NCI-H526 (cell line): Measurements from ENCODE around the gene PCSK5.

Experiments
- DNase-seq, 2 experiments: peaks; one replicate each; lab custom pipeline; 2025; lab: John Stamatoyannopoulos, UW

PCSK5 gene

DNA sequence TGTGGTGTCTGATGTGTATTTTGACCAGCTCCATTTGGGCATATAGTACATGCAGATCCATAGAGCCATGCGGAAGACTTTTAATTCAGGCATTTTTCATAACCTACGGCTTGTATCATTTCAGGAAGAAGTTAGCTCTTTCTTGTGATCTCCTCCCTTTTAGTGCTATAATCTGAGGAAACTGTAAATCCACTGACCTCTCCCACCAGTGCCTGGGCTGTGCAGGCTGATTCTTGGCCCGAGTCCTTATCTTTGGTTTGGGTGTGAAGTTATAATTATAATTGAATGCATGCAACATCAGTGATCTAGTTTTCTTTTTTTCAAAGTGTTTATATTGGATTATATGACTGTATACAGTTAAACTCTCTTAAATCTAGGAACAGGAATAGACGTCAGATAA, 247.9 kb downstream of the PCSK5 start:
- no peak for DNase-seq

DNA sequence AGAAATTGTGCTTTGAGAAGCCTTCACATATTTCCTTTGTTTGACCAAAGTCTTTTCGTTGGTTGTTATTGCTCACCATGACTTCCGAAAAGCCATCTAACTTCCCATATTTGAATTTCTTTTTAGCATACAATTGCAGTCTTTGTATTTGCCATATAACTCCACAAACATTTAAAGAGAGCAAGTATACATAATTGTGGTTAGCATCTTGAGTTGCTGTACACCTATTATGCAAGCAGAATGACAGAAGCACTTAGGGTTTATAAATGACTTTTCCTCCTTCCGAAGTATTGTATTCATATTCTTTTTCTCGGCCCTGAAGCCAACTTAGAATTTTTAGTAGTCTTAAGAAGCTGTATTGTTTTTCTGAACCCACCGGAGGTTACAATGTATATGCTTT, 253.4 kb downstream of the PCSK5 start:
- DNase-seq: no peak

DNA sequence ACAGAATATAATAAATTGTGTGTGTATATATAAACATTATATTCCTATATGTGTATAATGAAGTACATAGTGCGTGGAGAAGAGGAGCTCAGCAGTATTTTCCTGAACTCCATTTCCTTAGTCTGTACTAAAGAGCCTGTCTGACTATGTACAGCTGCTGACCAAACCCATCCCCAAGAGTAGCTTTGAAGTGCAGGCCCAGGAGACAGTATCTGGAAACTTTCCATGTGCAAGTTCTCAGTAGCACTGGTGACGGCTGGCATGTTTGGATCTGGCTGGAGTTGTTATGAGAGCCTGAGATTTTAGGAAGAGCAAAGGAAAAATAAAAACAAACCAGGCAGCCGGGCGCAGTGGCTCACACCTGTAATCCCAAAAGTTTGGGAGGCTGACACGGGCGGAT, 259.5 kb downstream of the PCSK5 start:
- no peak for DNase-seq

DNA sequence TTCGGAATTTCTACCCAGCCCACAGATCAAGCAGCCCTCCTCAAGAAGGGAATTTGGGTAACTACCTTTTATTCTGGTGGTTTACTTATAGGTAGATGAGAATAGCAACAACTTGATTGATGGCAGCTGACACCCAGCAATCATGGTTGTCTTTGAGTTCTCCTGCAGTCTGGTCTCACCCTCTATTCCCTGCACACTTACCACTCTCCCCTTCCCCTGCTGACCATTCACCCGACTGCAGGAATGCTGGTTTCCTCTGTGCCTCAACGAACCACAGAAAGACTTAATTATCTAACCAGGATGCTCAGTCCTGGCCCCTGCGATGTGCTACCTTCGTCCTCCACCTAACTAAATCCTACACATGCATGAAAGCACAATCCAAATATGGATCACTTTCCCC, 260.8 kb downstream of the PCSK5 start:
- no peak for DNase-seq

DNA sequence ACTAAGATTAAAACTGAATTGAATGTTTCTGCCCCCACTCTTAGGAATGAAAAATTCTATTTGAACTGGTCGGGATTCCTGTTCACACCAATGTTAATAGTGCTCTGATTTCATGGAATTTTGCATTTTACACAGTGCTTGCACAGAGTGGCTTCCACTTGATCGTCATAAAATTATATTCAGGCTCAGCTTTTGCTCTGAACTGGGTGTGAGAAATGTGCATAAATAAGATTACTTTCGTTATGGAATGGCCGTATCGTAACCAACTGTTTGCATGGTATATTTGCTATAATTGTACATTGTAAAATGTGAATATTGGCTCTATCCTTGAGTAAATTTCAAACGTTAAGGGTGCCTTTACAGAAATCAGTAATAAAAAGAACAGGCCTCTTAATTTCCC, 262.9 kb downstream of the PCSK5 start:
- no peak for DNase-seq

DNA sequence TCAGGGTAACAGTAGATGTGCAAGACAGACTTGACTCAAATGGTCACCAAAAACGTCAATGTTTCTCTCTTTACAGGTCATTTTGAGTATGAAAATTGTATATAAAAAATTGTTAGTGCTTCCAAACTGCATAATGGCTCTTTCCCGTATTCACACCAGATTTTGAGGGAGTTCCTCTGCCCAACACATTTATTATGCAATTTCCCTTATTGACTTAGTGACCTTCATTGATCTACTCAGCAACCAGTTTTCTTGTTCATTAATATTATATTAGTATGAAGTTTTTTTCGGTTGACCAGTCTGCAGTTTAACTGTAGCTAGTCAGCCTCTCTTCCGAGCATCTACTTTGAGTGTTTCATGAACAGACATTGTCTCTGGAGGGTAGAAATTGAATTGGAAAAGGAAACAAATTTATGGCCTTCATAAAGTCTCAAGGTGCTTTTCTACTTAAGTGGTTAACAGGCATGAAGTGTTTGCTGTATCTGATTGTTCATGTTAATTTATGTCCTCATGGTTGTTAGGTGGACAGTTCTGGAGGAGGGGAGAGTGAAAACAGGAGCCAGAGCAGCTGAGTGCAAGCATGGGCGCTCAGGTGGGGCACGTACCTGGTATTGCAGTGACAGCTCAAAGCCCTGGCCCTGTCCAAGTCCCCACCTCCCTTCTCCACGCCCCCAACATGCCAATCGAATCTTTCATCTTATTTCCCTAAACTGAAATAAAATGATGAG, 263.6 kb downstream of the PCSK5 start:
- DNase-seq: no peak

DNA sequence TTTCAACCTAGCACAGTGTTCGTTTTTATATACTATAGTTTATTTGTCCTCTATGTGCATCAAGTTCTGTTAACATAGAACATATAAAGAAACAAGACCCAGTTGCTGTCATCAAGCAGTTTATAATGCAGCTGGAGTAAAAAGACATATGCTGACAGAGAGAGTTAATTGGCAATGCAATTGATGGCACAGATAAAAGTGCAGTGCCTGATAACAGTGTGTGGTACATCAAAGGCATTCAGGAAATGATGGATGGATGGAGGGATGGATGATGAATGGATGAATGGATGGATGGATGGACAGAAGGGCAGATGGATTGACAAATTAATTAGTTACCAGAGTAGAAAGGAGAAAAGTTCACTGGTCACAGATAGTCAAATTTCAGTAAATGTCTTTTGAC, 264.9 kb downstream of the PCSK5 start:
- DNase-seq: no peak

DNA sequence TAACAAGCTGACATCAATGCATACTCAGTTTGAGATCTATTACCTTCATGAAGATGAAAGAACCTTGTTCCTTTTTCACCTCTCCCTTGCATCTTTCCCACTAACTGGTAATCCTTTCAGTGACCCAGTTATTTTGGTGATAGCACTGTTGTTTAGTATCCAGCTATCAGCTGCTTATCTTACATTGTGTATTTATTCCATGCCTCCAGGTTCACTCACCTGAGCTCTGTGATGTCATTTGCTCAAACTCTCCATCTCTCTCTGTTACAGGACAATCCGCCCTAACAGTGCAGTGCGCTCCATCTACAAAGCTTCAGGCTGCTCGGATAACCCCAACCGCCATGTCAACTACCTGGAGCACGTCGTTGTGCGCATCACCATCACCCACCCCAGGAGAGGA, 268.2 kb downstream of the PCSK5 start:
- DNase-seq: no peak

DNA sequence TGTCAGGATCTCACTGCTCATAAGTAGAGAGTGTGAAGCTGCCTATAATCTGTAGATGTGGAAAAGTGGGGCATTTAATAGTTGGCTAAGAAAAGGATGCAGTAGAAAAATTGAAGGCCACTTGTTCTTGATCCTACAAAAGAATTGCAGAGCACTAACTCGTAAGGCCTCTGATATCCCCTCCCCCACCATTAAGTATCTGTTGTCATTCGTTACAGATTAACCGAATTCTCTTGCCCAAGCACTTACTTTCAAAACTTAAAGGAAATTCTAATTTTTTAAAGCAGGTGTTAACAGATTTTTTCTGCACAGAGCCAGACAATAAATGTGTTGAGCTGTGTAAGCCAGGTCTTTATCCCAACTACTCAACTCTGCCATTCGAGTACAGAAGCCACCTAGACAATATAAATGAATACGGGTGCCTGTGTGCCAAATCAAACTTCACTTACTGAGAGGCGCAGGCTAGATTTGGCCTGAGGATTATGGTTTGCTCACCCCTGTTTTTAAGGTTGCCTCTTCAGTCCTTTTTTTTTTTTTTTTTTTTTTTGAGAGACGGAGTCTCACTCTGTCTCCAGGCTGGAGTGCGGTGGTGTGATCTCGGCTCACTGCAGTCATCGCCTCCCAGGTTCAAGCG, 268.9 kb downstream of the PCSK5 start:
- no peak for DNase-seq

DNA sequence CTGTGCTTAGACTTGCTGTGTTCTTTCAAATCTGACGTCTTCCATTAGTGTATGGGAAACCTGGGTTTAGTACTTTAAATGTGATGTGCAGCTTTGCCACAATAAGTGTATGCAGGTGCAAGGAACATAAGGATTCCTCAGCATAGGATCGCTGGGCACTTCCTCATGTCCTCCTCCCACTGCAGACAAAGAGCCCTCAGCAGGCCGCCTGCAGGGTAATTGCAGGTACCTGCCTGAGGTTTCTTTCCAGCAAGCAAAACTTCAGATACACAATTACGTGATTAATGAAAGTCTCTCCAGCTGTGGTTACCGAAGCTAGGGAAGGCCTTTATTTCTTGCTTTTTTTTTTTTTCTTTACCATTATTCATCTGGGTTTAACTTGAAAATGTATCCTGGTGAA, 270.6 kb downstream of the PCSK5 start:
- DNase-seq: no peak

DNA sequence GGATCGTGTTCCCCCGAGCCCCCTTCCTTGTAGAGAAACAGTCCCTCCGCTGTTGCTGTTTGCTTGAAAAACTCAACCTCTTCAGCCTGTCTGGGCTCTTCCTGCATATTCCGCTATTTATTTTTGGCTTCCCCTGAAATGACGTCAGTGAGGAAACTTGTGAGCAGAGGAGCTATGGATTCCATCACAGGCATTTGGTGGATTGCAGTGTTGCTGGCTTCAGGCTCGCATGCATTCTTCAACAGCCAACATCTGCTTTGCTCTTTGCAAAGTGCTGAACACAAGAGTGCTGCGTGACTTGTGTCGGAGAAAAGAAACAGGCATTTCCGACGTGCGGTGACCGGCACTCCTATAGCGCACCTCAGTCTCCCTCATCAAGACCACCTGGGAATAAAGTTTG, 271.1 kb downstream of the PCSK5 start:
- no peak for DNase-seq

DNA sequence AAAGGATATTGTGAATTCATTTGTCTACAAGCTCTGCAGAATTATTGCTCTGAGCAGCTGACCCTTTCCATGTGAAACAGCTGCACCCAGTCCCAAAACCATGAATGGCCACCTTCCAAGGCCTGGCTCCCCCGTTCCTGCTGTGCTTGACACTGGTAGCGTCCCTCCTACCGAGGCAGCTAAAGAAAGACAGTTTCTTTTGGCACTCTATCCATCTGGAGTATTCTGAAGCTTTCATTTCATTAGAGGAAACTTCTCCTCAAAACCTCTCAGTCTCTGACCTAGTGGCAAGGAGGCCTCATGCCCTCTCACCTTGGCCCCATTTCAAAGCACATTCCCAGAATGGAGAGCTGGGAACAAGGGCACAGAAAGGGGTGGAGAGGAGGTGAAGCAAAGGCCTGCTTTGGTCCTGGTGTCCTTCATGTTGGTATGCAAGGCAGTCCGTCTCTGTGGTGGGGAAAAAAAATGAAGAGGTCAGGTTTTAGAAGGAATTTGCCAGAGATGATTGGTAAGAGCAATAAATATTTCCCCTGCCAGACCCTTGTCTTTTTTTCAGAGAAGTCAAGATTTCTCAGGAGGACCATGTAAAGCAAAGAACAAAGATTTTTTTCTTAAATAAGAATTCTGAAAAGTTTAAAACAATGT, 271.7 kb downstream of the PCSK5 start:
- no peak for DNase-seq

DNA sequence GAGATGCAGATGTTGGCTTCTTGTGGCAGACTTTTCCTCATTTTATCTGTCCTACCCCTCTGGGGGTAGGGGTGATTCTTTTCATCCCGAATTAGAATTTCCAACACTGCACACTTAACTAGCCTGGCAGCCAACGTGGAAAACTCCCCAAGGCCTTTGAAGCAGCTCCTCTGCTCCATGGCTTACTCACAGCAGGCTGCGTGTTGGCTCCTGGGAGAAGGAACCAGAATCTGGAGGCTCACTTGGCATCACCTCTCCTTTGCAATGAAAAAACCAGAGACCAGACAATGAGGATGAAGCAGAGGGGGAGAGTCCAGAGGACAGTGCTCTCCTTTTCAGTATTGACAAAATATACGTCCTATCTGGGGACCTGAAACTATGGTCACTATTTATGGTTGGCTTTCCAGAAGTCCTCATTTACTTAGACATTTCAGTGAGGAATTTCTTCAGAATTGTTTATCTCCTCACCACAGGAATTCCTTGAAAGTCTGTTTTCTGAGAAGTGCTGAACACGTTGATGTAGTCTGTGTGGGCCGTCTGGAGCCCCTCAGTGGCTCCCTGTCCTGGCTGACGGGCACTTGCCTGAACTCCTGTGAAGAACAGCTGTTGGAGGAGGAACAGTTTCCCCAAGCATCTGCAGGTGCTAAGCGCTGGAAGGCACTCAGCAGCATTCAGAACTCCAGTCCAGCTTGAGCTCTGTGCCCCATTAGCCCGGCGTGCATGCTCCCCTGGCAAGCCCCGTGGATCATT, 272.5 kb downstream of the PCSK5 start:
- DNase-seq: no peak

DNA sequence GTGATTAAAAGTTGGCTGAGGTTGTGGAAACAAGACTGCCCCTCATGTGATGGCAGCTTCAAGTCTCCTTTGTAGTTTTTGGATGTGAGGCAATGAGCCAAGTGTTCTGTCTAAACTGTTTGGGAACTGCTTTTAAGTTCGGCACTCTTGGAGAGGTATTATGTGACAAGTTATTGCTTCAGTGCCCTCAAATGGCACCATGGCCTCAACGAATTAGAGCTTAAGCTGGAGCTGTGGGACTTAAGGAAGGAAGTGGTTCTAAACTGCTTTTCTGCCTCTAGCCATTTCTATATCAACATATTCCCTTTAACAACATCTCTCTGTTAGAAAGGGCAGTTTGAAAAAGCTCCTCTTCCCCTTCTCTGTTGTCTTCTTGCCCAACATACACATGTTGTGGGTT, 276.1 kb downstream of the PCSK5 start:
- no peak for DNase-seq

DNA sequence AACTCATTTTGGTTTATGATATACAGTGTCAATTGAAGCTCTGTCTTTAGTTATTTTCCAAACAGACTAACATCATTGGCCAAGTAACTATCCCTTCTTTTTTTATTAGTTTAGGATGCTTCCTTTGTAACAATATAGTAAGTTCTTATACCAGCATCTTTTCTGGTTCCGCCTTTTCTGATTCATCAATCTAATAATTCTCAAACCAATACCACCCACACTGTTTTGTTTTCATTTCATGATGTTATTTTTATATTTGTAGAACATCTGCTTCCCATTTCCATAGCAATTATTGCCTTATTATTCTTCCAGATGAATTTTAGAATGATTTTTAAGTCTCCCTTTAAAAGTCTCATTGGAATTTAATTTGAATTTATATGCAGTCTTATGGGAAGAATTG, 285.7 kb downstream of the PCSK5 start:
- DNase-seq: no peak

DNA sequence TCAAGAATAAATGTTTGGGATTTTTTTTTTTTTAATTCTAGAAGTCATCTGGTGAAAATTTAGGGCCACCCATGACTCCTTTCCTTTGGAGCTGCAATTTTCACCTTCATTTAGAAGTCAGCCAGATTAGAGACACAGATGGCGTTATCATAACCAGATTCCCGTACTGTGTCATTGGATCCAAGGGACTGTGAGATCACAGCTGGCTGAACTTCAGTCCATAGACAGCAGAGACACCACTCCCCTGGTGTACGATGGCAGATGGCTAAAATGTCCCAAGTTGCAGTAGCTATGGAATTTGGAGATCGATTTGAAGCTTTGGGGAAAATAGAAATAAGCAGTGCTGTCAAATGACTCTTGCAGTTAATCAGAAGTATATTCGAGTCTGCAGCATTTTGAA, 287.5 kb downstream of the PCSK5 start:
- DNase-seq: no peak

DNA sequence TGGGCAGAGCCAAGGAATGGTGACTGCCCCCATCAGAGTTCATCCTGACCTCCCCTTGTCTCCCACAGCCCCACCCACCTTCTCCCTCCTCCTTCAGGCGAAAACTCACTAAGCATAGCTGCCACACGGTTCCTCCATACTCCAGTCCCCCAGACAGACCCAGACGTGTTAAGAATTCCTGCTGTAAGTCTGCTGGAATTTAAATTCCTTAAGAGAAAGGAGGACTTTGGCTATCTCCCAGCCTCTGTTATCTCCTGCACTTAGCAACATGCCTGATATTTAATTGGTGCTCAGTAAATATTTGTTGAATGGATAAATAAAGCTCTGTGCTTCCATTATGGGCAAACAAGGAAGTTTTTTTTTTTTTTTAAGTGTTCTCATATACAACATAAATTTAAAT, 290.1 kb downstream of the PCSK5 start:
- no peak for DNase-seq

DNA sequence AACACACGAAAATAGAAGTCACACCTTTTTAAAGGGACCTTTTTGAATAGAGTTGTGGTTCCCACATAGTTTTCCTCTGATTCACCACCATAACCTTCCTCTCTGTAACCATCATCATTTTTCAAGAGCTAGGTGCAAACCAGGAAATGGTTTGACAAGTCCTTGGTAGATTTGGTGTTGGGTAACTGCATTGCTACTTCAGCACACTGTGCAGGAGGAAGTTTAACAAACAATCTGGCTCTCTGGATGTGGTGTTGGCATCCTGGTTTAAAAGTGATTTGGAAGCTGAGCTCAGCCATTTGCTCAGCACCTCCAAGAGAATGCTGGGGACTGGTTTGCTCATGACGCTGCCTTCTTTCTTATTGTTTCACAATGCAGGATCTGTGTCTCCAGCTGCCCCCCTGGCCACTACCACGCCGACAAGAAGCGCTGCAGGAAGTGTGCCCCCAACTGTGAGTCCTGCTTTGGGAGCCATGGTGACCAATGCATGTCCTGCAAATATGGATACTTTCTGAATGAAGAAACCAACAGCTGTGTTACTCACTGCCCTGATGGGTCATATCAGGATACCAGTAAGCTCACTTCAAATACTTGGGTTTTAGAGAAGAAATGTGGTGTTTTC, 290.7 kb downstream of the PCSK5 start:
- DNase-seq: no peak

DNA sequence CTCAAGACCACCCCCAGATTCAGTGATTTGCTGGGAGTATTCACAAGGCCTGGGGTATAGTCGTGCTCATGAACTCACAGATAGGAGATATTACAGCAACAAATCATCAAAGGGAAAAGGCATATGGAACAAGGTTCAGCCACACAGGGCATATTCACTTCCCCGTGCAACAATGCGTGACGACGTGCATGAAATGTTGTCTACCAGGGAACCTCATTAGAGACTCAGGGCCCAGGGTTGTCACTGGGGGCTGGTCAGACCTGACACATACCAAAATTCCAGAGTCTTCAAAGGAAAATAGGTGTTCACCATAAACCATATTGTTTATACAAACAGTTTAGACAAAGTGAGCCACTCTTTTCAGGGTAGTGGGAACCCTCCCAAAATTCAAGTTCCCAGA, 291.3 kb downstream of the PCSK5 start:
- no peak for DNase-seq

DNA sequence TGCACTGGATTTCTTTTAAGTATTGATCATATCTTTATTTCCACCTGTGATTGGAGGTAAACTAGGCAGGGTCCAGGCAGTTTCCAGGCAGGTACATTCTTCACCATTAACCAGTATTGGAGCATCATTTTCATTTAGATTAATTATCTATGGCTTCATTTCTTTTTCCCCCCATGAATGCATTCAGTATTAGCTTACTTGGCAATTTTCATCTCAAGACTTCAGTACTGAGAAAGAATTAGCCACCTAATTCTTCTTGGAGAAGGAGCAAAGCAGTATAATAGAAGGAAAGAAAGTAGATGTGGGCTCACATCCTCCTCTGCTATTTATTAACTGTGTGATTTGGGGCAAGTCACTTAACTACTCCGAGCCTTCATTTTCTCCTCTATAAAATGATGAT, 295.0 kb downstream of the PCSK5 start:
- DNase-seq: no peak

DNA sequence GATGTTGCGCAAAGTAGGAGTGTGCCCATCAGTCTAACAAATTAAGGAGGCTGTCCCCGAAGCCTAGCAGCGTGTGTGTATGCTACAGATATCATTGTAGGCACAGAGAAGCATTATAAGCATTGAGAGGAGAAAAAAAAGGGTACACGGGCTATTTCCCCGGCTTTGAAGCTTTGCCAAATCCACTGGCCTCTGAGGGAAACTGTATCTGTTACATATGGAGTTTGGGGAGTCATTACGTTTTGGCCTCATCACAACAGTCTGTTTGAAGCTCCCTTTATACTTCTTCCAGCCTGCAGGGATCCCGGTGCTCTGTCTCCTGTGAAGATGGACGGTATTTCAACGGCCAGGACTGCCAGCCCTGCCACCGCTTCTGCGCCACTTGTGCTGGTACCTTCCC, 297.8 kb downstream of the PCSK5 start:
- no peak for DNase-seq

DNA sequence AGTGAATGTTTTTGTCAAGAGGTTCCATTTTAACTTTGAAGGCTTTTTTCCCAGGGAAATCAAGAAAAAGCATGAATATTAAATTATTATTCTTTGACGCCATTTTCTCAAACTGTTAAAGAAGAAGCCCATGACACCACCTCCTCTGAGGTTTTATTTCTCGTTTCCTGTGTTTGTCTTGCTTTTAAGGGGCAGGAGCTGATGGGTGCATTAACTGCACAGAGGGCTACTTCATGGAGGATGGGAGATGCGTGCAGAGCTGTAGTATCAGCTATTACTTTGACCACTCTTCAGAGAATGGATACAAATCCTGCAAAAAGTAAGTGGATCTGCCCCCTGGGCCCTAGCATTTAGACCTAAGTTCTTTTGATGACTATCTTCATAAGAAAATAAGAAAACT, 298.4 kb downstream of the PCSK5 start:
- DNase-seq: no peak
